Activated CD8-positive, alpha-beta memory T cell treated with anti-CD3 and anti-CD28 coated beads, Interleukin-2, amount 50 U/mL, for 4 hours (primary cell): ENCODE data around the gene NEDD4.
"Not testable (repeated sequence)": the region's sequence is repeated elsewhere in the genome, so short reads cannot be mapped to it uniquely, and the experiment has no call there.

Source experiments
- DNase-seq: peaks from one replicate; pipeline ENCODE4 v3.0.0-alpha.2; 2020

The NEDD4 gene

DNA sequence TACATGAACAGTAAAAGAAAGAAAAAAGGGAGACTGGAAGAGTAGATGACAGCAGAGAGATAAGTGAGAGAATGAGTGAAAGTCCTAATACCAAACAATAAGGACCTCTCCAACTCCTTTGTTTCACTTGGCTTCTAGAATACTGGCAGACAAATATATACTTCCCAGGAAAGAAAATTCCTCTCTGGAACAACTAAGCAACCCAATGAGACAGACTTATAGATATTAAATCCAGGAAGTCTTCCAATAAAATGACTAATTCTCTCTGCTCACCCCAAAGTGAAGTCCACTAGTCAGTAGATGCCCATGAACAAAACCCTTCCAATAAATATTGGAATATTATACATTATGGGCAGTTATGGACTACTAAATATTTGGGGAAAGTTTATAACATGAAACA is 114.2 kb downstream of the NEDD4 start:
- no peak for DNase-seq

DNA sequence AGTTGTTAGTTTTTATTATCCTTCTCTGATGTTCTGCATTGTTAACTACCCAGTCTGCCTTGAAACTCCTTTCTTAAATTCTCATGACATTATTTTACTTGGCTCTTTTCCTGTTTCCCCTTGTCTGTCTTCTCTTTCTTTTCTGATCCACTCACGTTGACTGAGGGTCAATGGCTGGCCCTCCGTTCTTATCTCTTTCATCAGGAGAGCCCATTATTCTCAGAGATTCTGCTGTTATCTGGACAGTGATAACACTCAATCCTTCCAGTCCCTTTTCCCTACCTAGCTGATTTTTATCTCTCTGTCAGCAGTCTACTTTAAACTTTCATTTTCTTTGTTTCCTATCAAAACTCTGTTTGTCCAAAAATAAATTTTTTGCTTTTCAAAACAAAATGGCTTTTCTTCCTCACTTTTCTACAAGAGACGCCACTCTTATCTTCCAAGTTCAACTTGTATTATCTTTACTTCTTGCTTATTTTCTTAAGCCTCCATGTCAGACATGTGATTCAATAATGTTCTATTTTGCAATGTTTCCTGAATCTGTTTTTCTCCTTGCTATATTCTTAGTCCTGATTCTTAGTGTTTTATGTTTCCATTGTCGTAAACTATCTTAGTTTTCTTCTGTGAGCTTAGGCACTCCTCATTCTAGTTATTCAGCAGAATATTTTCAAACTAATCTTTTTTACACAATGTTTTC is 120.2 kb downstream of the NEDD4 start:
- DNase-seq, result no peak

DNA sequence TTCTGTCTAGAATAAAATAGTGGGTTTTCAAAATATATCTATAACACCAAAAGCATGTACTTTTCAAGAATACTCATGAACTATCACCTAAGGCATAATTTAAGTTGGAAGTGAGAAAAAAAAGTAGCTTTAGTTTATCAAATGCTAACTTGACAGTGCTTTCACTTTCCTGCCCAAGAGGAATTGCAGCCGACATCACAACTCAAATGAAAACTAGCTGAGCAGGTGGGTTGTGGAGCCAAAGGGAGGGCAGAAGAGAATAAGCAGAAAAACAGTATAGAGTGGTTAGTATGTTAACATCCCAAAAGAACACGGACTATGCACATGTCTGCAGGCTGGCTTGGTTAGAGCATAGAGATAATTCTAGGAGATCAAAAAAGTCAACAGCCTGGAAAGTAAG is 120.9 kb downstream of the NEDD4 start:
- DNase-seq, result no peak

DNA sequence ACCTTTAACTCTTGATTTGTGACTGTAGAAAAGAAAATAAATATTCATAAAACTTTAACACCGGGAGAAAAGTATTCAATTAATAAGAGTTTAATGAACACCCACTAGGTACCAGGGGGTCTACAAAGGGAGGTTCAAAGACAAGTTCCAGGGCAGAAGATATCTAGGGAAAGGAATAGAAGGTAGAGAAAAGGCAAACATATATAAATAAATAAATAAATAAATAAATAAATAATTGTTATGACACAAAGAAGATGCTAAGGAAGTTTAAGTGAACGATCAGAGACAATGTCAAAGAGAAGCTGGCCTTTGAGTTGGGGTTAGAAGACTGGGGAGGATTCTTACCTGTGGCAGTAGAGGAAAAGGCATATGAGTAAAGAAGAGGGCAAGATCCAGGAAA is 123.8 kb downstream of the NEDD4 start:
- DNase-seq, result no peak

DNA sequence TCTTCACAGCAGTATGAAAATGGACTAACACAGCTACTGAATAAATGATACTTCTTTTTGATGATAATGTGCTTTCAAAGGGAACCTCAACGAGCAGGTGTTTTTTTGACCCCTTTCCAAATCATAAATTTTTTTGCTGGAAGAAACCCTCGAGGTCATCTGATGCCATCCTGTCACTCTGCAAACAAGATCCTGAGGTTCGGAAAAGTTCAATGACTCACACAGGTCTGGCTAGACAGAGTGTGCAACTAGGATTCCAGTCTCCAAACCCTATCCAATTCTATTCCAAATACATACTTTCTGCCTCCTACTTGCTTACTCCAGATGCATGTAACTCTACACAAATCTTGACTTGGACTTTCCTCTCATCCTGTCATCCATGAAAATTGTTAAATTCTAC is 124.7 kb downstream of the NEDD4 start:
- no peak for DNase-seq

DNA sequence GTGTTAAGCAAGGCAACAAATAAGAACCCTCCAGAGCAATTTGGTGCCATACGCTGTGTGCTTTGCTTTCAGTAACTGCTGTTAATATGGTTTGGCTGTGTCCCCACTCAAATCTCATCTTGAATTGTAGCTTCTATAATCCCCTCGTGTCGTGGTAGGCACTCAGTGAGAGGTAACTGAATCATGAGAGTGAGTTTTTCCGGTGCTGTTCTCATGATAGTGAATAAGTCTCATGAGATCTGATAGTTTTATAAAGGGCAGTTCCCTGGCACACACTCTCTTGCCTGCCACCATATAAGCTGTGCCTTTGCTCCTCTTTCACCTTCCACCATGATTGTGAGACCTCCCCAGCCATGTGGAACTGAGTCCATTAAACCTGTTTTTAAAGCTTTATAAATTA is 125.1 kb downstream of the NEDD4 start:
- DNase-seq, result not testable (repeated sequence)

DNA sequence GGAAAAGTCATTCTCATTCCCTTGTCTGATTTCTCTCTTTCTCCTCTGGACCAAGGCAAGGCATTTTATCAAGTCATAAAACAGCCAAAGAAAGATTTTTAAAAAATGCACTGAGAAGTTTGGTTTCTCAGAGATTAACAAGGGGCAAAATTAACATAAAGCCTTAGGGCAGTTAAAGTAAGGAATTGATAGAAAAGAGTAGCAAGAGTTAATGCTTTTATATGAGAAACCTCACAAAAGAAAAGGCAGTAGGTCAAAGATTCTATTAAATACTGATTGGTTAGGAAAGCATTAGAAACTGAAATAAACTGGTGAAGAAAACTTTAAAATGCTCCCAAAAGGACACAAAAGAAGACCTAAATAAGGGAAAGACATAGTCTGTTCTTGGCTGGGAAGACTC is 129.5 kb downstream of the NEDD4 start:
- DNase-seq, result no peak

DNA sequence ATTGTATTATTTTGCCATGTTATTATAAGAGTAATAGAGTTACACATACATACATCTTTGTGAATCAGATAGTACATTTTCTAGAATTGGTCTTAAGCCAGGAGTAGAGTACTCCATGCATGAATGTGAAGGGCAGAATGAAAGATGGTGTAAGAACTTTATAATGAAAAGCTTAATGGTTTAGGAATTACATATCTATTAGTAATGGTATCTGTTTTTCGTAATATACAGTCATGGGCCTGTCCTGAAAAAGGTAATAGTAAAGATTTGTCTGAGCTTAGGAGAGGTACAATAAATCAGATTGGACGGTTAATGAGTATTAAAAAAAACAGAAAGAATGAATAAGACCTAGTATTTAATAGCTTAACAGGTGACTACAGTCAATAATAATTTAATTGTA is 132.3 kb downstream of the NEDD4 start:
- no peak for DNase-seq

DNA sequence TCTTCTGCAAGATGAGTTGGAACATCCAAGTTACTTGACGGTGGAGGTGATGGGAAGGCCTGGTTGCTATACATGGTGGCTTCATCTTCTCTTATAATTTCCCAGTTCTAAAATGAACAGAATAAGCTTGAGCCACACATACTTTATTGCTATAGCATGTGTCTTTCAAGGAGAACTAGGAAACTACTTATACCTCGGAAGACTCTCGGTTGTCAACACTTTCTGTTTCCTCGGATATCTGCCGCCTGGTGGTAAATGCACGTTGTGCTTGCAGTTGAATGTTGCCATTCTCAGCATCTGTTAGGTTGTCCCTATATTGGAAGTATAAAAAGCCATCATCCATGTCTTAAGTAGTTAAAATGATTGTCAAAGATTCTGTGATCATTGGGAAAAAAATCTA is 132.9 kb downstream of the NEDD4 start:
- DNase-seq, result no peak

DNA sequence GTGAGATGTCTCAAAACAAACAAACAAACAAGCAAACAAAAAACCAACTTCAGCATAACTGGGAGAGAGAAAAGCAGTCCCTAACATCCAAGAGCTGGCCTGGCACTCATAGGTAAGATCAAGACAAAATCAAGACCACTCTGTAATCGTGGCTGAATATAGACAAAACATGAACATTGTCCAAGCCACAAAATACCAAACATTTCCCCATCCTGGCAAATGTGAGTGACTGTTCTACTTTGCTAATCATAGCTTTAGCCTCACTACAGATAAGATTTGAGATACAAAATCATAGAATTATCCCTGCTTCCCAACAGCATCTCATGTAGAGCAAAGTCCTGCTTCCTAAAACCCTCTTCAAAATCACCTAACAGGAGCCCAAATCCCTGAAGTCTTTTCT is 133.7 kb downstream of the NEDD4 start:
- no peak for DNase-seq

DNA sequence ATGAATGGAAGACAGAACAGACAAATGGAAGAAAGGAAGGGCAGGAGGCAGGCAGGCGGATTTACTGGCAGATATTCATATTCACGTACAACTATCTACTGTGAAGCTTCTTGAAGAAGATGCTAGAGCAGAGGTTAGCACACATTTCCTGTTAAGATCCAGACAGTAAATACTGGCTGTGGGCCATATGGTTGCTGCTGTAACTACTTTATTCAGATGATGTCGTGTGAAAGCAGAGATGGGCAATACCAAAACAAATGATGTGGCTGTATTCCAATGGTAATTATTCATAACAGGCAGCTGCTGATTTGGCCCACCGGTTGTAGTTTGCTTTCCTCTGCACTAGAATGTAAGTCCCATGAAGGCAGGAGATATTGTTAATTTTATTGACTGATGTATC is 134.8 kb downstream of the NEDD4 start:
- DNase-seq, result no peak

DNA sequence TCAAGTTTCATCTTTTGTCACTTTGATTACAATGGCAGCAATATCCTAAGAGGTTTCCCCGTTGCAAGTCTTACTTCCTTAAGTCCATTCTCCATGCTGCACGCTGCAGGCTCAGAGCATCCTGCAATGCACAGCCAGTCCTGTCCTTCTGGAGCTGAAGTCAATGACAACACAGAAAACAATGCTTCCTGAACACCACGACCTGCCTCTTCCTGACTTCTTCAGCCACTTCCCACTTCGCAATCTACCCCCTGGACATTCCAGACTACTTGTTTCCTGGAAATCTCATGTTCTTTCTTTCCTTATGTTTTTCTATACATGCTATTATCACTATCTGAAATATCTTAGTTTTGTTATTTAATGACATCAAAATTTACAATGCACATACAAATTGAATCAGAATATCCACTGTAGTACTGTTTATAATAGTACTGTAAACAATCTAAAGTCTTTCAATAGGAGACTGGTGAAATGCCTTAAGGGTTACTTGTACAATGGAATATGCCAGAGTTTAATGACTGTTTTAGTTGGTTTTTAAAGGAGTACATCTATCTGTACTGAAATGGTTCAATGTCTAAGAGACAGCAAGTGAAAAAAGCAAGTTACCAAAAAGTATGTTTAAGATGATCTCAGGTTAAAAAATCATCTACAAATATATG is 136.8 kb downstream of the NEDD4 start:
- no peak for DNase-seq

DNA sequence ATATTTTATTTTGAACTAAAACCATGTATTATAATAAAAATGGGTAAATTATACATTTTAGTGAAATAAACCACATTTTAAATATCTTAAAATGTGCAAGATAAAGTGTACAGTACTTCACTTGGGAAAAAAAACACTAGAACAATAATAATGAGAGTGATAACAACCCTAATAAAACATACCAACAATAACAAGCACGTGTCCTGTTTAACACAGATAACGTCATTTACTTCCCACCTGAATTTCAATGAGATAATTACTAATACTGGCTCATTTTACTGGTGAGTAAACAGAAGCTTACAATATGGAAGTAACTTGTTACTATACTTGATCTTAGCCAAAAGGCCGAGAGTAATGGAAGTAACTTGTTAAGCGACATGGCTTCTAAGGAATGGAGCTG is 140.3 kb downstream of the NEDD4 start:
- no peak for DNase-seq

DNA sequence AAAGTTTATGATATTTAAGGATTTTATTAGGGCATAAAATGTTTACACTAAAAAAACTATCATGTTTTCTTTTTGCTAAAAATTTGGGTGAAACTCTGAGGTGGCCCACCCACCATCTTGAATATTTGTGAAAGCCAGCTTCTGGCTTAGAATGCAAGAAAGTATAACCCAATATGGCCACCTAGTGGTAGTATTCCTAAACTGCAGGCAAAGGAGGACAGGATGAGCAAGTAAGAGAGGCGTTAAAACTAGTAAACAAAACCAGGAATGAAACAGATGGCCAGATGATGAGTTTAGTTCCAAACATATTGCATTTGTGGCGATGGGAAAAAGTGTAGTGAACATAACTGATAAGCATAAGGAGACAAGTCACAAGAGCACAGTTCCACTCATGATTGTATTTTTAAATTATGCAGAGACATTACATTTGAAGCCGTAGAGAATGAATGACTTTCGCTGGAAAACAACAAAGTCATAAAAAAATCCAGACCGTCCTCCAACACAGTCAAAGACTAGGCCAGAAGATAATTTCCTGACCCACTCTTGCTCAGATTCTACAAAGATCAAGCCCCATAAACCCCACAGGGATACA is 147.2 kb downstream of the NEDD4 start:
- DNase-seq, result no peak

DNA sequence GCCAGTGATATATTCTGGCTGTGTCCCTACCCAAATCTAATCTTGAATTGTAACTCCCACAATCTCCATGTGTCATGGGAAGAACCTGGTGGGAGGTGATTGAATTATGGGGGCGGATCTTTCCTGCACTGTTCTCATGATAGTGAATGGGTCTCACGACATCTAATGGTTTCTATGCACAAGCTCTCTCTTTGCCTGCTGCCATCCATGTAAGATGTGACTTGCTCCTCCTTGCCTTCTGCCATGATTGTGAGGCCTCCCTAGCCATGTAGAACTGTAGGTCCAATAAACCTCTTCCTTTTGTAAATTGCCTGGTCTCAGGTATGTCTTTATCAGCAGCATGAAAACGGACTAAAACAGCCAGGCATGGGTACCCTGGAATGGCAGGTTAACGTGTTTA is 150.5 kb downstream of the NEDD4 start:
- DNase-seq, result not testable (repeated sequence)

DNA sequence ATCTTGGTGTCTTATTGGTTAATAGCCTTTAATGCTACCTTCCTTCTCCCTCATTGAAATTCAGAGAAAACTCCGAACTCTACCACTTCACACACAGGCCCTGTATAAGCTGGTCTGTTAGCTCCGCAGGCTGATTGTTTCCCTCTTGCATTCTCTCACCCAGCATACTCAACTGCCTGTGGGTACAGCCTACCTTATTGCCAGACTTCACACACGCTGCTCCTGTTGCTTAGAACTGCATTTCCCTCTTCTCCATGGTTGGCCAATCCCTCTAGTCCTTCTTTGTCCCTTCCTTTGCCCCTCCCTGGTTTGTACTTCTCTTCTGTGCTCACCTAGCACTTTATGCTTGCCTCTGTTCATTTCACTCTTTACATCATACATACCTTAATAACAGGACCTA is 157.5 kb downstream of the NEDD4 start:
- DNase-seq, result no peak

DNA sequence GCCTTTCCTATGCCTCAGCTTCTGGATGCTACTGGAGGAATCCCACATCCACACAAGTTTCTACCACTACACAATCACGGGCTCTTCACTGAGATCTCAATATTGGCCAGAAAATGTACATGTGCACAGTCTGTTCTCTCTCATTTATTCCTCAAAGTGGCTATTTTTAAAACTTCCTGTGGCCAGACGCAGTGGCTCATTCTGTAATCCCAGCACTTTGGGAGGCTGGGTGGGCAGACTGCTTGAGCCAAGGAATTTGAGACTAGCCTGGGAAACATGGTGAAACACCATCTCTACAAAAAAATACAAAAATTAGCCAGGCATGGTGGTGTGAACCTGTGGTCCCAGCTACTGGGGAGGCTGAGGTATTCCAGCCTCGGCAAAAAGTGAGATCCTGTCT is 159.1 kb downstream of the NEDD4 start:
- DNase-seq, result no peak

DNA sequence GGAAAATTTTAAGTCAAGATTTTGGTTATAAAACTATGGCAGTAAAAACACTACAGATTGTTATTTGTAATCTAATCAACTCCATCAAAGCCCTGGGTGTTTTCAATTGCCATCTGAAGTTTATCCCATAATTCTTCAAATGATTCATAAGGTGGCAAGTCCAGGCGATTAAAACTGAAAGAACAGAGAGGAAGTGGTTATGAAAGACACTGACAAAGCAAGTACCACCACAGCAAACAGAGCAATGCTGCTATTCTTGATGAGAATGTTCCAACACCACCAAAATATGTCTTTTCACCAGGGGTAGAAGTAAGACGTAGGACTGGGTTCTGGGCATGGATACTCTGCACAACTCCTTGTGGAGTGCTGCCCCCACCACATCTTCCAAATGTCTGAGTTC is 163.6 kb downstream of the NEDD4 start:
- no peak for DNase-seq

DNA sequence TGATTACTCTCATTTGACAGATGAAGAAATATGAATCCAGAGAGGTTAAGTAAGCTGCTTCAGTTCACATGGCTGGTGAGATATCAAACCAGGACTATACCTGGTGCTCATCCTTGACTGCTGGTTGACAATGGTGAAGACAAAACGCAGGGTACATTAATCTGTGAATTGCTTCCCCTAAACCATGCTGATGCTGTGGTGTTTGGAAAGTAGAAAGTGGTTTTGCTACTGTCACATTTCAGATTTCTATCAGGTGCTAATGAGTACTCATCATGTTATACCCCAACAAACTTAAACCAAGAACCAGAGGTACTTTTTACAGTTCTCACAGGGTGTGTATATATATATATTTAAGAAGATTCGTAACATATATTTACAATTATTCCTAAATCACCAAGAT is 165.5 kb downstream of the NEDD4 start:
- no peak for DNase-seq

DNA sequence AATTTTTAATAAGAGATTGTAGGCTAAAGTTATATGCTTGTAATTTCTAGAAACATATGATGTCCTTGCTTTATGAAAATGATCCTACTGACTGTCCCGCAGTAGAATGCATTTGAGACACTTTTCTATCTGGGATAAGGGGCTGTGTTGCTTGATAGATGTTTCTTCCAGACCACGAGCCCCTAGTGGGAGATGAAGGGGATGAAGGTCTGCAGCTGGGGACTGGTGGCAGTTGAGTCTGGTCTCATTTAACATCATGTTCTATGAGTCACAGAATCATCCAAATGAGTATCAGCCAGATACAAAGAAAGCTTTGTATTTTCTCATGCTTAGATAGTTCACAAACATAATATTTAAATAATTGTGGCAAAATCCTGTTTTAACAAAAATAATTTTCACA is 166.2 kb downstream of the NEDD4 start:
- DNase-seq, result no peak

DNA sequence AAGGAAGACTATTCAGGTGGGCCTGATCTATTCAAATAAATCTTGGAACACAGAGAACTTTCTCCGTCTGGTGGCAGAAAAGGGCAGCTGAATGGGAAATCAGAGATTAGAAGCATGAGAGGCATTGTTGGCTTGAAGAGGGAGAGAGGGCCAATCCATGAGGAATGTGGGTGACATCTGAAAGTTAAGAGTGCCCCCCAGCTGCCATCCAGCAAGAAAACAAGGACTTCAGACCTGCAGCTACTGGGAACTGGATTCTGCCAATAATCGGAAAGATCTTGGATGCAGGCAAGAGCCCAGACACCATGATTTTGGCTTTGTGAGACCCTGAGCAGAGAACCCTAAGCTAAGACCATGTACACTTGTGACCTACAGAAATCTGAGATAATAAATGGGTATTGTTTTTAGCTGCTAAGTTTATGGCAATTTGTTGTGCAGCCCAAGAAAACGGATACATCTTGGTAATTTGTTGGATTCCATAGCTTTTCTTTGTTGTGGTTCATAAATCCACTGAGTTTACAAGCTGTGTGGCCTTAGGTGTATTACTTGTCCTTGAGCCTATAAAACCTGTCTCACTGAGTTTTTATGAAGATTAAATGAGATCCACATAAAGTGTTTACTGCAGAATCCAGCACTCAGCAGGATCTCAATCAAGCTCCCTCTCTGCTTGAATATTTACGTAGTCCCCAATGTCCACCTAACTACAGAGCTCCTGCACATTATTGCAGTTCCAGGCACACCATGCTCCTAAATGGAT is 168.4 kb downstream of the NEDD4 start:
- no peak for DNase-seq

DNA sequence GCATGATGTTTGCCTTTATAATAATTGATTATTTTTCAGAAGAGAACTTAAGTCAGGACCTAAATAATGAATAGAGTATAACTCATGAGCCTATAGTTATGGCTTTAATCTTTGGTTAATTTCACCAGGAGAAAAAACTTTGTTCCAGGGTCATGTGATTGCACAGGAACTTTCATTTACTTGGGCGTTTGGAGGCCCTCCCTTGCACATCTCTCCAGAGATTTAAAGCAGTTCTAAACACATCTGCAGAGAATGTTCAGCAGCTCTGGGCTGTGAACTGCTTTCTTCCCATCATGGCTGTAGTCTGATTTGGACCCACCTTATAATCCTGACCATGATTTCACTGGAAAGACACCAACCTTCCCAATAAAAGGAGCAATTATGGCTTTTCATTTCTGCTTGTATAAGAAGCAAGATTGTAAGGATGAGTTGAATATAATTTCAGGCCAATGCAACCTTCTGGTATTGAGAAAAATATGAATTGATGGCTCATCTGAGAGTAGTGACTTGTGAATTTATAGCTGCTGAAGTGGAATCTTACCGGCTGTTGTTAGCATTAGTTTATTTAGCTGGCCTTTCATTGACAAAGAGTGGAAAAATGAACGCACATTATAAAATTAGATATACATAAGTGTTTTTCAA is 169.6 kb downstream of the NEDD4 start:
- DNase-seq, result no peak

DNA sequence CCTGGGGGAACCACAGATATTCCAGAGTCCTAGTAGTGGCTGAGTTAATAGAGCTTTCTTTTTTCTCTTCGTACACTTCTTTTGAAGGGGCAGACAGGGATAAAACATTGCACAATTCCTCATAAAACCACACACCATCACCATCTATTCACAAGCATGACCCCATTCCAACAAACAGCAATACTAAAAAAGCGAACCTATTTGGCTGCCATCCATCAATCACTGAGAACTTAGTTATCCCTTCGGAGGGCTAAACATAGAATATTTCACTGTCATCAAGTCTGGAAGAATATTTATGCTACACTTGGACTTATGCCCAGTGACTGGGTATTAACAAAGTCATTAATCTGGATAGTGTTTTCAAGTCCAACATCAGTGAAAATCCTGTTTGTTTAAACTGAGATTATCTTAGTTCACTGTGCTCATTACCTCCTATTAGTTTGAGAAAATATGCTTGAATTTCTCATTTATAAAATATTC is 170.2 kb downstream of the NEDD4 start:
- no peak for DNase-seq
